Smooth muscle cell (in vitro differentiated cells): ENCODE results near the gene GALK2. TPM values are rescaled to one million over a fixed set of nuclear protein-coding genes. Genes with fewer than 3 reads are reported as not detected.

Experiments
- DNase-seq: peaks from one replicate; lab custom pipeline; 2025; ENCODE audit not compliant: unreplicated experiment; lab: John Stamatoyannopoulos, UW
- H2AFZ ChIP-seq: fragments of 200-600 bp; sonication (generic); 2 replicates; pipeline ENCODE4 v1.6.0; 2016; ENCODE audit warnings: antibody characterized with exemption, low read depth, mild to moderate bottlenecking
- H3F3A ChIP-seq: fragments of 200-600 bp; sonication (generic); 2 replicates; pipeline ENCODE4 v1.6.0; 2017; ENCODE audit warnings: antibody characterized with exemption, low read depth
- H3K27ac ChIP-seq: fragments of 200-600 bp; sonication (generic); 2 replicates; pipeline ENCODE4 v1.5.1; 2016; ENCODE audit warnings: low read depth, mild to moderate bottlenecking
- H3K27me3 ChIP-seq: fragments of 200-600 bp; sonication (generic); 2 replicates; pipeline ENCODE4 v1.6.1; 2016; ENCODE audit warnings: low read depth, mild to moderate bottlenecking
- H3K36me3 ChIP-seq: fragments of 200-600 bp; sonication (generic); 2 replicates; pipeline ENCODE4 v1.5.1; 2016; ENCODE audit warnings: low read depth
- H3K4me1 ChIP-seq: fragments of 200-600 bp; sonication (generic); 2 replicates; pipeline ENCODE4 v1.5.1; 2016; ENCODE audit warnings: low read depth
- H3K4me2 ChIP-seq: fragments of 200-600 bp; sonication (generic); 2 replicates; pipeline ENCODE4 v1.6.0; 2016; ENCODE audit warnings: mild to moderate bottlenecking
- H3K4me3 ChIP-seq: fragments of 200-600 bp; sonication (generic); 2 replicates; pipeline ENCODE4 v1.5.1; 2016; ENCODE audit warnings: mild to moderate bottlenecking
- H3K79me2 ChIP-seq: fragments of 200-600 bp; sonication (generic); 2 replicates; pipeline ENCODE4 v1.6.0; 2016; ENCODE audit warnings: low read depth, mild to moderate bottlenecking
- H3K9ac ChIP-seq: fragments of 200-600 bp; sonication (generic); 2 replicates; pipeline ENCODE4 v1.6.0; 2016; ENCODE audit warnings: low read depth
- H3K9me3 ChIP-seq: fragments of 200-600 bp; sonication (generic); replicated peaks from 2 replicates; pipeline ENCODE4 v1.5.1; 2016; ENCODE audit warnings: low read depth
- H4K20me1 ChIP-seq: fragments of 200-600 bp; sonication (generic); 2 replicates; pipeline ENCODE4 v1.6.0; 2016; ENCODE audit warnings: low read depth
- CTCF ChIP-seq: fragments of 200-600 bp; sonication (generic); IDR thresholded peaks from 2 replicates; pipeline ENCODE4 v1.5.1; 2017; ENCODE audit warnings: borderline replicate concordance, mild to moderate bottlenecking, antibody characterized with exemption; ENCODE audit not compliant: insufficient read depth, poor library complexity, severe bottlenecking
- WGBS: methylation state at CpG from one replicate; pipeline ENCODE4 v1.1.7; 2016; ENCODE audit warnings: low lambda C conversion rate; 5-methylcytosine and 5-hydroxymethylcytosine counted together
- polyA plus RNA-seq: library from polyadenylated mRNA; unstranded; fragments of >200 nt; fragmentation: Nextera tagmentation; extraction: Ambion mirVana; gene quantifications from 2 replicates; pipeline ENCODE4 v1.2.1, GENCODE V29; 2016
- total RNA-seq: library from RNA; depleted of rRNA; stranded (reverse); fragments of >200 nt; gene quantifications from 2 replicates; pipeline ENCODE4 v1.2.3, GENCODE V29; 2014

GALK2 gene
- total and polyA plus RNA-seq, 2 experiments from 2014 or later = 24.4 to 33.4 TPM

- no peak overlapping the region for H2AFZ ChIP-seq
- H3K27ac ChIP-seq = peak overlapping the region; percentile 78
- peak overlapping the region; percentile 21 for H3K9ac ChIP-seq
- H3F3A ChIP-seq = peaks cover 10% of the 10 kb centered on the region
- no peak for DNase-seq
- H4K20me1 ChIP-seq = no peaks in the 10 kb centered on the region
- peak overlapping the region; percentile 54 for H3K4me2 ChIP-seq
- H3K79me2 ChIP-seq = no peaks in the 10 kb centered on the region
- TF ChIP-seq CTCF = no peak
- H3K4me1 ChIP-seq = peaks cover 20% of the 10 kb centered on the region
- H3K27me3 ChIP-seq = no peaks in the 10 kb centered on the region
- WGBS = 11% methylated on average over 2 of the region's 2 CpGs
- H3K4me3 ChIP-seq = no peak overlapping the region
- H3K36me3 ChIP-seq = no peaks in the 10 kb centered on the region
- no peaks in the 10 kb centered on the region for H3K9me3 ChIP-seq
Observed at GRCh38 chr15:49238342-49238741, 68.3 kb downstream of the GALK2 start.

DNA sequence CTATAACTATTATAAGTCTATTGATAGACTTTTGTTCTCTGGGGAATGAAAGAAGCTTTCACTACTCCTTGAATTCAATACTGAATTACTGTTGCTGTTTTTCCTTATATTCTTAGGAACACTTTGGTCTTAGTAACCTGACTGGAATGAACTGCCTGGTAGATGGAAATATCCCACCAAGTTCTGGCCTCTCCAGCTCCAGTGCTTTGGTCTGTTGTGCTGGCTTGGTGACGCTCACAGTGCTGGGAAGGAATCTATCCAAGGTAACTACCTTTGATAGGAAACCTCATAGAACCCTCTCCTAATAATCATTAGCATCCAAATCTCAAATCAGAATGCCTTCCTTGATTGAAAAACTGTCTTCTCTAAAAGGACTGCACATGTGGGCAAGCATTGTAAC is 69.1 kb downstream of the GALK2 start:
- Histone ChIP-seq H3K27me3 (no peaks in the 10 kb centered on the region), H3K79me2 (no peaks in the 10 kb centered on the region), H3K9me3 (no peaks in the 10 kb centered on the region), H4K20me1 (no peaks in the 10 kb centered on the region), H3K36me3 (no peaks in the 10 kb centered on the region), H3F3A (peaks cover 12% of the 10 kb centered on the region), H2AFZ (no peak overlapping the region), H3K4me1 (peaks cover 20% of the 10 kb centered on the region), H3K27ac (peak overlapping the region; percentile 78), H3K4me2 (peak overlapping the region; percentile 54), H3K9ac (peak overlapping the region; percentile 21), H3K4me3 (no peak overlapping the region)
- 84% methylated on average over 1 of the region's 1 CpG for WGBS
- TF ChIP-seq CTCF = no peak
- DNase-seq = no peak

- 4% methylated on average over 2 of the region's 2 CpGs for WGBS
- TF ChIP-seq CTCF = no peak
- Histone ChIP-seq H3K4me1 (peaks cover 11% of the 10 kb centered on the region), H2AFZ (no peak overlapping the region), H3F3A (peaks cover 12% of the 10 kb centered on the region), H3K27me3 (no peaks in the 10 kb centered on the region), H3K9me3 (no peaks in the 10 kb centered on the region), H3K79me2 (no peaks in the 10 kb centered on the region), H3K36me3 (no peaks in the 10 kb centered on the region), H3K27ac (peak overlapping the region; percentile 59), H3K9ac (no peak overlapping the region), H3K4me3 (no peak overlapping the region), H3K4me2 (peak overlapping the region; percentile 67), H4K20me1 (no peaks in the 10 kb centered on the region)
- no peak for DNase-seq
Observed at GRCh38 chr15:49242820-49243219, 72.8 kb downstream of the GALK2 start.

- DNase-seq = no peak
- Histone ChIP-seq H2AFZ (no peak overlapping the region), H3K4me3 (no peak overlapping the region), H3F3A (peaks cover 6% of the 10 kb centered on the region), H3K79me2 (no peaks in the 10 kb centered on the region), H3K4me2 (no peak overlapping the region), H4K20me1 (no peaks in the 10 kb centered on the region), H3K9ac (no peak overlapping the region), H3K36me3 (peaks cover 2% of the 10 kb centered on the region), H3K27ac (no peak overlapping the region), H3K9me3 (no peaks in the 10 kb centered on the region), H3K27me3 (no peaks in the 10 kb centered on the region), H3K4me1 (no peaks in the 10 kb centered on the region)
- TF ChIP-seq CTCF = no peak
Observed at GRCh38 chr15:49247556-49248110, 77.6 kb downstream of the GALK2 start.
